Embryonic facial prominence (tissue), 1 donor: Measurements from ENCODE around the gene PAK4.
"Not testable (repeated sequence)": the region's sequence is repeated elsewhere in the genome, so short reads cannot be mapped to it uniquely, and the experiment has no call there.

Experiments used
- DNase-seq: peaks from one replicate; pipeline ENCODE4 v3.0.0-alpha.2; 2016; ENCODE audit errors: extremely low spot score

PAK4 gene

DNA sequence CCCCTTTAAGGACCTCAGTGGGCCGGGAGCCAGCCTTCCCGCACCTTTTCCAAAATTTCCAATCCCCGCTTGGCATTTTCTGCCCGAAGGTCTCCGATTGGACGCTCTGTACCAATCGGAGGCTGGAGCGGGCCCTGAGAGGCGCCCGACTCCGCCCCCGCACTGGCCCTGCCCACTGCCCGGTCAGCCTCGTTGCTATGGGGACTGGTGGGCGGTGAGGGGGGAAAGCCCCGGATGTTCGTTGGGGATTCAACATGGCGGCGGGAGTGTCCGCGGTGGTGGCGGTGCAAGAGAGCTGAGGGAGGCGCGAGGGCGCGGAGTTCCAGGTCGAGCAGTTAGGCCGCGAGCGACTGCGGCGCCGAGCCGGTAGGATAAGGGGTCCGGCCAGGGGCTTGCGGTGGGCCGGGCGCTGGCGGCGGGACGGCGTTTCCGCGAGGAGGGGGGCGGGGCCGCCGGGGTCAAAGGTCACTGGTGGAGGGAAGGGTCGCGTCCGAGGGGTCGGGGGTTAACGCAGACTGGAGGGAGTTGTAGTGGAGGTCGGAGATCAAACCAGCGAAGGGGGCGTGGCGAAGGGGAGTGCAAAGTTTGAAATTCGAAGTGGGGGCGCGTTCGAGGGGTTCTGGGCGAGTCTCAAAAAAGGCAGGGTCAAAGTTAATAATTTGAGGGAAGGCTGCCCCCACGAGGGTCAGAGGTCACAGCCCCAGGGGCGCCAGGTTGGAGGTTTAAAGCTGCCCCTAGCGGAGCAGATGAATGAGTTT, at the start of gene PAK4:
PAK4 (plus strand) TSS at position 233 of the 758 bp plus-strand sequence. CDS start 43,768 bp downstream, outside the sequence.
- peak; percentile 96 for DNase-seq

DNA sequence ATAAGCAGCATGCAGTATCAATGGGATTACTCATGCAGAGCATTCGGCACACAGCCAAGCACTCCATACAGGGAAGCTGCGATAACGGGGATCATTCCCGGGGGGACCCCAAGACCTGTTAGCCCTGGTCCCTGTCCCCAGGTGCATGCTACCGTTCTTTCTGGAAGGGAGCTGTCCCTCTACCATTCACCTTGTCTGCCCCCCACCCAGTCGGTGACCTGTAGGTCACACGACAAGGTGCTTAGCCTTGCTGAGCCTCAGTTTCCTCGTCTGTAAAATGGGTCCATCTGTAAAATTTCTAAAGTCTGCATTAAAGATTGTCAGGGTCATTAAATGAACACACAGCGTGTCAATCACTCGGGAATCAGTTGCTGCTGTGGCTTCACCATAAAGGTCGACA, 48.3 kb upstream of the PAK4 start:
- DNase-seq: no peak

DNA sequence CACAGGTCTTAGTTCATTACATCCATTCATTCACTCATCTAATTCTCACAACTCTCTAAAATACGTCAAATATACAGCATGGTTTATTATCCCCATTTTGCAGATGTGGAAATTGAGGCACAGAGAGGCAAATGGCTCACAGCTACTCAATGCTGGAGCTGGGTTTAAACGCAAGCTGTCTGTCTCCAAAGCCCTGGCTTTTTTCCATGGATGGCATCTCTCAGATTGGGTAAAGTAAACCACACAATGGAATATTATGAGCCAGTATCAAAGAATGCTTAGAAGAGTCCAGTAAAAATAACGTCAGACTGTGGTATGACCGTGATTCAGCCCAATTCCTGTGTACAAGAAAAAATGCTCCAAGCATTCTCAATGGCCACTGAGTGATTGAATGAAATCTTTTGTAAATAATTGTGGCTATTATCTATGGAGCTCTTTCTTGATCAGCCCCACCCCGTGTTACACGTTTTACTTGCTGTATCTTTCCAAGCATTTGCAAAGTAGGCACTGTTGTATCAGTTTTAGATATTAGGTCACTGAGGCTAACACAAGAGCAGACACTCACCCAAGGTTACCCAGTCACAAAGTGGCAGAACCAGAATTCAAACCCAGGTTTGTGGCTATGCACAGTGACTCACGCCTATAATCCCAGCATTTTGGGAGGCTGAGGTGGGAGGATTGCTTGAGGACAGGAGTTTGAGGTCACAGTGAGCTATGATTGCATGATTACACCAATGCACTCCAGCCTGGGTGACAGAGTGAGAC, 47.0 kb upstream of the PAK4 start:
- no peak for DNase-seq

DNA sequence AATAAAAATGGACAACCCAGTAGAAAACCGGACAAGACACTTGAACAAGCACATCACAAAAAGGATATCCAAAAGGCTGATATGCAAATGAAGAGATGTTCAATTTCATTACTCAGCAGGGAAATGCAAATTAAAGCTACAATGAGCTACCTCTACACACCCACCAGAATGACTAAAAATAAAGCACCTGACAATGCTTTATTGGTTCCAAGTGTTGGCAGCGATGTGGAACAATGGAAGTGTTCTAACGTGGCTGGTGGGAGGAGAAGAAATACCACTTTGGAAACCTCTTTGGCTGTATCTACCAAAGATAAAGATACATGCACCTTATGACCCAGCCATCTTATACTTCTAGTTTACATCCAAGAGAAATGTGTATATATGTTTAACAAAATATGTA, 45.2 kb upstream of the PAK4 start:
- DNase-seq: no peak

DNA sequence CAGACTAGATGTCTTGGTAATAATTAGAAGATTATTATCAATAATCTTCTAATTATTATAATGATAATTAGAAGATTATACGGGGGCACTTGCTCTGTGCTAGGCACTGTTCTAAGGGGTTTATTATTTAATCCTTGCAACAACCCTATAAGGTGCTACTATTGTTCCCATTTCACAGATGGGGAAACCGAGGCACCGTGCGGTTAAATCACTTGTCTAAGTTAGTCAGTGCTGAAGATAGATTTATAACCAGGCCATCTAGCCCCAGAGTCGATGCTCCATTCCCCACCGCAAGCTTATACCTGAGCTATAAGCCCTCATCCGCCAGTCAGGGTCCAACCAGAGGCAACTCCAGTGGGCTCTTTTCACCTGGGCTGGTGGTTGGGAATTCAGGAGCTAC, 43.4 kb upstream of the PAK4 start:
- DNase-seq: no peak

DNA sequence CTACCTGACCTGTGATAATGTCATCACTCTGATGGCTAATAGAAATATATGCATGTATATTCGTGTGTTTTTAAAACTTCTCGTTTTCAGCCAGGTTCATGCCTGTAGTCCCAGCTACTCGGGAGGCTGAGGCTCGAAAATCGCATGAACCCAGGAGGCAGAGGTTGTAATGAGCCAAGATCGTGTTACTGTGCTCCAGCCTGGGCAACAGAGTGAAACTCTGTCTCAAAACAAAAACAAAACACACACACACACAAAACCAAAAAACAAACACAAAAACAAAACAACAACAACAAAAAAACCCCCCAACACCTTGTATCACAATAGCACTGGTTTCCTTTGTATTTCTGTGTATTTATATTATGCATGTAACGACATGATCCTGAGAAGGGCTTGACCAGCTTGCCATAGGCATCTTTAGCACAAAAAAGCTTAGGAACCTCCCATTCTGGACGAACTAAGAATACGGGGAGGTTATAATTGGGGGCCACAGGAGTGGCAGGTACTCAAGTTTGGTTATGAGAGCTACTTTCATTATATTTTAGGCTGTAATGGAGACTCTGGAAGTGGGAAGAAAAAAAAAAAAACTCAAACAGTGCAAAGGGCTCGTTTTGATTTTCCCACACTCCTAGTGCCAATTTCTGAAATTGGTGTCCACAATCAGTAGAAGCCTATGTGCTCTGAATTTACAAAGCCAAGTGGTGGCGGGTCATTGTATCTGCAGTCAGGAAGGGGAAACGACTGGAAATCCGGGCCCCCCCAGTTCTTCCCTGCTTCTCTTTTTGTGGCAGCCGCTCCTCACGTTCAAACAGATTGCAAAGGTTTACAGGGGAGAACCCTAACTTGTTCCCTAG, 42.6 kb upstream of the PAK4 start:
- DNase-seq: no peak

DNA sequence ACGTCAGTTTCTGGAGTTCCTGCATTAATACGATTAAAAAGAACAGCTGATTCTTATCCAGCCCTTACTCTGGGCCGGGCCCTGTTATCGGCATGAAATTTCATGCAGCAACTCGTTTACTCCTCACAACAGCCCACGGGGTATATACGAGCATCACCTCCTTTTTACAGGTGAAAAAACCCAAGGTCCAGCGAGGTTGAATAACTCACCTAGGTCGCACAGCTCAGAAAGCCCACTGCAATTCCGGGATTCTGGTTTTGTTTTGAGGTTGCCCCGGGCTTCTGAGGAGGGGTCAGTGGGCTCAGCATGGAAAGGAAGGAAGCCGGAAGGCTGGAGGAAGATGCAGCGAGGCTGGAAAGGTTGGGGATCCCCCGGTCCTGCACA, 42.0 kb upstream of the PAK4 start:
- DNase-seq: no peak

DNA sequence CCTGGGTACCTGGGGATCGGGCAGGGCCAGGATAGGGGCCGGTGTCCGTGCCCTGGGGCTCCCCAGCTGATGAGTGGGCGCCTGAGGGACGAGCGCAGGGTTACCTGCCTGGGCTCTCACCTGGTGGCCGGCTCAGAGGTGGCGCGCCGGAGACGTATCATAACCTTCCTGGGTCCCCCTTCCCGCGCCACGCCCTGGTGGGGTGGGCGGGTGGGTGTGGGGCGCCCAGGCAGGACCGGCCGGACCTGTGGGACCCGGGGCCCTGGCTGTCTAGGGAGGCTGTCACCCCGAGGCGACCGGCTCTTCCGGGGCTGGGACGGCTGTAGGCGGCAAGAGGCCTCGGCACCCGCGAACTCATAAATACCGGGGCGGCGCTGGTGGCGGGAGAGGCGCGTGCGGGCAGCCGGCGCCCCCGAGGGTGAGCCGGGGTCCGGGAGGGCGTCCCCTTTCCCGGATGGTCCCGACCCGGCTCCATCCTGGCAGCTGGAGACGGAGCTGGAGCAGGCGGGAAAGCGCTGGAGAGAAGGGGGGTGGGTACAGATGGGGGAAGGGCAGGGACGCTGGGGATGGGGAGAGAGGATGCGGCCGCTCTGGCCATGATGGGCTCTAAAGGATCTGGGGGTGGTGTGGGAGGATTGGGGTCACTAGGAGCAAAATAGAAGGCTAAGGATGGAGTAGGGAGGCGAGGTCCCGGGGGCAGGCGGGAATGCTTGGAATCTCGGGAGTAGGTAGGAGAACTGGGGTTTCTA, 41.4 kb upstream of the PAK4 start, which contains the start of gene ACP7:
ACP7 (plus strand) TSS at position 386 of the 749 bp plus-strand sequence. CDS start 902 bp downstream, outside the sequence.
- no peak for DNase-seq

DNA sequence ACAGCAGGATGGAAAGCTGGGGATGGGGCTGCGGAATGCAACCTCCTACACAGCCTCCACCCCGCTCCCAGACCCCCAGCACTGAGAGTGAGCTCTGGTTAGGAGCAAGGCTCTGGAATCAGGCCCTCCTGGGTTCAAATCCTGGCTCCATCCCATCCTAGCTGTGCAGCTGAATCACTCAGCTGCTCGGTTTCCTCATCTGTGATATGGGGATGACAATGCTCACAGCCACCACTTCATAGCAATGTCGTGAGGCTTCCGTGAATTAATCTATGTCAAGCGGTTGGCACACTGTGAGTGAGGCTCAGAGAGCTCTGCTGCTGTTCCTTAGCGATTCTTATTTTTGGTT, 40.9 kb upstream of the PAK4 start:
- no peak for DNase-seq

DNA sequence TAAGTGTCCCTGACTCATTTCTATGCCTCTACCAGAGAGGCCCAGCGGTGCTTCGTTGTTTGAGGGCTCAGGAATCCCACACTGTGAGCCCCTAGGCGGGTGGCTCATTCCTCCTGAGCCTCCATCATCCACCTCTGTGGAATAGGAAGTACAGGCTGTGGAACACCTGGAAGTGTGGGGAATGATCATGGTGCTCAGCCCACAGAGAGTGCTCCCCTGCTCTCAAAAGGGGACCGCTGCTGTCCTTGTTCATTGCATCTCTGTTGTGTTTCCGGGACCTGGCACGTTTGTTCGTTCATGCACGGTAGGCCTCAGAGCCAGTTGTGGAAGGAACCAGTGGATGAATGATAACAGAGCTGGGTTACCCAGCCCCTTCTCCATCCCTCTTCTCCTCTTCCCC, 40.2 kb upstream of the PAK4 start:
- no peak for DNase-seq

DNA sequence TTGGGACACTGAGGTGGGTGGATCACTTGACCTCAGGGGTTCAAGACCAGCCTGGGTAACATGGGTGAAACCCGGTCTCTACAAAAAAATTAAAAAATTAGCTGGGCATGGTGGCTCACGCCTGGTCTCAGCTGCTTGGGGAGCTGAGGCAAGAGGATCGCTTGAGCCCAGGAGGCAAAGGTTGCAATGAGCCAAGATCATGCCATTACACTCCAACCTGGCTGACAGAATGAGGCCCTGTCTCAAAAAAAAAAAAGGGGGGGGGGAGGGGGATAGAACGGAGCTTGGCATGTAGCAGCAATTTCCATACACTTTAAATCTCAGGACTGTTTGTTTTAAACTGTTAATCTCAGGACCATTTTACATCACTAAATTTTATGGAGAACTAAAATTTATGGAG, 39.2 kb upstream of the PAK4 start:
- no peak for DNase-seq

DNA sequence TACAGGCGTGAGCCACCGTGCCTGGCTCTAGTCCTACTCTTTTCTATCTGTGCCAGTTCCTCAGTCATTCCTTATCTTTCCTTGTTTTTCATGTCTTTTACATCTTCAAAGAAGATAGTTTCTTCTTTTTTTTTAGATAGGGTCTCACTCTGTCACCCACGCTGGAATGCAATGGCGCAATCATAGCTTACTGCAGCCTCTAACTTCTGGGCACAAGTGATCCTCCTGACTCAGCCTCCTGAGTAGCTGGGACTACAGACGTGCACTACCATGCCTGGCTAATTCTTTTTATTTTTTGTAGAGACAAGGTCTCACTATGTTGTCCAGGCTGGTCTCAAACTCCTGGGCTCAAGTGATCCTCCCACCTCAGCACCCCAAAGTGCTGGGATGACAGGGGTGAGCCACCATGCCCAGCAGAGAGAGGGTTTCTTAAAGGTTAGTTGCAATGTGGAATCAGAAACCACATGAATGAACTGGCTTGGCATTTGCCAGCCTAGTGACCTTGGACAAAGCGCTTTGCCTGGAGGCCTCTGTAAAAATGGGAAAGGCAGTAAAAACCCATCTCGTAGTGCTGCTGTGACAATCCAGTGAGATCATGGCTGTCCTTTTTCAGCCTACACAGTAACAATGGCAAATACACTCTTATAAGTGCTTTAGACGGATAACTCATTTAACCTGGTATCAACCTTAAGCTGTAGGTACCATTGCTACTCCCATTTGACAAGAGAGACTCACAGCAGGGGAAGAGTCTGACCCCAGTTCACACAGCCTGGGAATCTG, 37.5 kb upstream of the PAK4 start:
- no peak for DNase-seq

DNA sequence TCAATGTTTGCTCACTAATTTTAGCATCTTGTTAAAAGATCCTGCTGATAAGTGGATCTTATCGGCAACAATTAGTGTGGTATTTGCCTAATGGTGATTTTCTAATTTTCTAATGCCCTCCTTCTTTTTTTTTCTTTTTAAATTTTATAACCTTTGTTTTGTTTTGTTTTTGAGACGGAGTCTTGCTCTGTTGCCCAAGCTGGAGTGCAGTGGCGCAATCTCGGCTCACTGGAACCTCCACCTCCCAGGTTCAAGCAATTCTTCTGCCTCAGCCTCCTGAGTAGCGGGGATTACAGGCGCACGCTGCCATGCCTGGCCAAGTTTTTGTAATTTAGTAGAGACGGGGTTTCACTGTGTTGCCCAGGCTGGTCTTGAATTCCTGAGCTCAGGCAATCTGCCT, 35.6 kb upstream of the PAK4 start:
- DNase-seq: not testable (repeated sequence)

DNA sequence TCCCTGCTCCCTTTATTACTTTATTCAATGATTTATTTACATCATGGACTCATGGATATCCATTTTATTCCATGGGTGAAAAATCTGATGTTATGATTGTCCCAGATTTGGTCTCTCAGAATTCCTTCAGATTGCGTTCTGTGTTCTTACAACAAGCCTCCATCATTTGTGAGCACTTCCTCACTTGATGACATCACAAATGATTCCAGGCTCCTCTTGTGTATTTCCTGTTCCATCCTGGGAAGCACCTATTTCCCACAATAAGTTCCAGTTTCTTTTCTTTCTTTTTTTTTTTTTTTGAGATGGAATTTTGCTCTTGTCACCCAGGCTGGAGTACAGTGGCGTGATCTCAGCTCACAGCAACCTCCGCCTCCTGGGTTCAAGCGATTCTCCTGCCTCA, 34.7 kb upstream of the PAK4 start:
- DNase-seq: no peak

DNA sequence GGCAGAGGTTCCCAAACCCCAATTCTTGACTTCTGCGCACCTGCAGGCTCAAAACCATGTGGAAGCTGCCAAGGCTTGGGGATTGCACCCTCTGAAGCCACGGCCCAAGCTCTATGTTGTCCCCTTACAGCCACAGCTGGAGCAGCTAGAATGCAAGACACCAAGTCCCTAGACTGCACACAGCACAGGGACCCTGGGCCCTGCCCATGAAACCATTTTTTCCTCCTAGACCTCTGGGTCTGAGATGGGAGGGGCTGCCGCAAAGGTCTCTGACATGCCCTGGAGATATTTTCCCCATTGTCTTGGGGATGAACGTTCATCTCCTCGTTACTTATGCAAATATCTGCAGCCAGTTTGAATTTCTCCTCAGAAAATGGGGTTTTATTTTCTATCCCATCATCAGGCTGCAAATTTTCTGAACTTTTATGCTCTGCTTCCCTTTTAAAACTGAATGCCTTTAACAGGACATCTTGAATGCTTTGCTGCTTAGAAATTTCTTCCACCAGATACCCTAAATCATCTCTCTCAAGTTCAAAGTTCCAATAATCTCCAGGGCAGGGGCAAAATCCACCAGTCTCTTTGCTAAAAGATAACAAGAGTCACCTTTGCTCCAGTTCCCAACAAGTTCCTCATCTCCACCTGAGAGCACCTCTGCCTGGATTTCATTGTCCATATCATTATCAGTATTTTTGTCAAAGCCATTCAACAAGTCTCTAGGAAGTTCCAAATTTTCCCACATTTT, 29.6 kb upstream of the PAK4 start:
- DNase-seq: not testable (repeated sequence)

DNA sequence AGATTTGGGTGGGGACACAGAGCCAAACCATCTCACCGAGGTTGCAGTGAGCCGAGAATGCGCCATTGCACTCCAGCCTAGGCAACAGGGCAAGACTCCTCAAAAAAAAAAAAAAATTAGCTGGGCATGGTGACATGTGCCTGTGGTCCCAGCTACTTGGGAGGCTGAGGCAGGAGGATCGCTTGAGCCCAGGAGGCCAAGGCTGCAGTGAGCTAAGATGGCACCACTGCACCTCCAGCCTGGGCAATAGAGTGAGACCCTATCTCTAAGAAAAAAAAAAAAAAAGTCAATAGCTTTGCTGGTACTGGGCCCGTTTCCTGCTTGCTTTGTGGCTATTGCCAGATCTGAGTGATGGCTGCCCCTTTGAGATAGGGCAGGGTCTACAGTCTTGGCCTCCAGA, 28.3 kb upstream of the PAK4 start:
- no peak for DNase-seq

DNA sequence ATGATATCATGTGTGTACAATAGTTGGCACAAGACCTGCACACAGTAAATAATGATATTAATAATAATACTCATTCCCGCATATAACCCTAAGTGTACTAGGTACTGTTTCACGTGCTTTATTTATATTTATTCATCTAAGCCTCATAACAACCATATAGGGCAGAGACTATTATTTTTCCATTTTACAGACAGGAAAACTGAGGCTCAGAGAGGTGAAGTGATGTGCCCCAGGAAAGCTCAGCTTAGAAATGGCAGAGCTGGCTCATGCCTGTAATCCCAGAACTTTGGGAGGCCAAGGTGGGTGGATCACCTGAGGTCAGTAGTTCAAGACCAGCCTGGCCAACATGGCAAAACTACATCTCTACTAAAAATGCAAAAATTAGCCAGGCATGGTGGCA, 27.9 kb upstream of the PAK4 start:
- no peak for DNase-seq

DNA sequence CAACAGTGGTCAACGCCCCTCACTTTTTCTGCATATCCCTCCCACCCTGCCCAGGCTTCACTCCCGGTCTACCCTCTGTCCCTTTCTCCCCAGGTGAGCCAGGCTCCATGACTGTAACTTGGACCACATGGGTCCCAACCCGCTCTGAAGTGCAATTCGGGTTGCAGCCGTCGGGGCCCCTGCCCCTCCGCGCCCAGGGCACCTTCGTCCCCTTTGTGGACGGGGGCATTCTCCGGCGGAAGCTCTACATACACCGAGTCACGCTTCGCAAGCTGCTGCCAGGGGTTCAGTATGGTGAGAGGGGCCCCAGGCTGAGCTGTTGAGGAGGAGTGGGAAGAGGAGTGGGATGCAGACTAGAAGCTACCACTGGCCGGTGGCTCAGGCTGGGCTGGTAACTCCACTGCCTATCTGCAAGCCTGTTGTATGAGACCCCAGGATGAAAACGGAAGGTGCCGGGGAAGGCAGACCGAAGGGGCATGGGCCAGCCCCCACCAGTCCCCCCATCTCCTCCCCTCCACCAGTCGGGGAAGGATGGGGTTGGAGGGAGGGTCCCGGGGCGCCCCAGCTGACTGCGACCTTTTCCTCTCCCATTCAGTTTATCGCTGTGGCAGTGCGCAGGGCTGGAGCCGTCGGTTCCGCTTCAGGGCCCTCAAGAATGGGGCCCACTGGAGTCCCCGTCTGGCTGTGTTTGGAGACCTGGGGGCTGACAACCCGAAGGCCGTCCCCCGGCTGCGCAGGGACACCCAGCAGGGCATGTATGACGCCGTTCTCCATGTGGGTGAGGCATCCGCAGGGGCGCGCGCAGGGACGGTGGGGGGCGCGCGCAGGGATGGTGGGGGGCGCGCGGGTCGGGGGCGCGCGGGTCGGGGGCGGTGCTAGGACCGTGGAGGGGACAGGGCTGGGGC, 27.0 kb upstream of the PAK4 start:
- DNase-seq: no peak

DNA sequence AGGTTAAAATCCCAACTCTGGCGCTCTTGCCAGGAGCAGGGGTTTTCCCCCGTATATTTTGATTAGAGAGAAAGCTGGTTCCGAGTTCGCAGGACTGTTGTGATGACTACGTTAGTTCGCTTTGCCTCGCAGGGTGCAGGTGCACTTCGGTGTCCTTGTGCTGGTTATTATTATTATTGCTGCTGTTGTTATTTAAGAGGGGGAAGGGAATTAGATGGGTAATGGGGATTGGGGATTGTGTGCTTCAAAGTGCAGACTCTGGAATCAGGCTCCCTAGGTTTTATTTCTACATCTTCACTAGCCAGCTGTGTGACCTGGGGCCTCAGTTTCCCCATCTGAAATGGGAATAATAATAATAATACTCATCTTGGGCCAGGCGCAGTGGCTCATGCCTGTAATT, 26.2 kb upstream of the PAK4 start:
- DNase-seq: no peak
